Endothelial cell of umbilical vein (primary cell): ENCODE measurements around the gene FAM72D.
"Not testable (repeated sequence)": the region's sequence is repeated elsewhere in the genome, so short reads cannot be mapped to it uniquely, and the experiment has no call there.

Experiments used
- MAX ChIP-seq: IDR thresholded peaks from 2 replicates; pipeline ENCODE4 v1.6.1; 2011; ENCODE audit not compliant: insufficient read depth, insufficient read length
- POLR2A ChIP-seq: IDR thresholded peaks from 2 replicates; pipeline ENCODE4 v1.6.1; 2012; ENCODE audit warnings: low read depth, mild to moderate bottlenecking, control low read depth, low read length
- TF ChIP-seq, protein P1 (sequence below), 2 donors: IDR thresholded peaks; 1 replicate in 1 of 2; 2 replicates in 1 of 2; pipeline ENCODE4 v1.5.1; 2011; ENCODE audit warnings: low read length in 2 of 2, mild to moderate bottlenecking in 2 of 2, moderate library complexity in 2 of 2, control low read depth in 1 of 2, inconsistent platforms in 1 of 2, low read depth in 1 of 2; ENCODE audit not compliant: insufficient read depth in 1 of 2; ENCODE audit errors: extremely low read depth in 1 of 2

- not testable (repeated sequence) for TF ChIP-seq POLR2A, MAX
- TF ChIP-seq, protein P1, sequence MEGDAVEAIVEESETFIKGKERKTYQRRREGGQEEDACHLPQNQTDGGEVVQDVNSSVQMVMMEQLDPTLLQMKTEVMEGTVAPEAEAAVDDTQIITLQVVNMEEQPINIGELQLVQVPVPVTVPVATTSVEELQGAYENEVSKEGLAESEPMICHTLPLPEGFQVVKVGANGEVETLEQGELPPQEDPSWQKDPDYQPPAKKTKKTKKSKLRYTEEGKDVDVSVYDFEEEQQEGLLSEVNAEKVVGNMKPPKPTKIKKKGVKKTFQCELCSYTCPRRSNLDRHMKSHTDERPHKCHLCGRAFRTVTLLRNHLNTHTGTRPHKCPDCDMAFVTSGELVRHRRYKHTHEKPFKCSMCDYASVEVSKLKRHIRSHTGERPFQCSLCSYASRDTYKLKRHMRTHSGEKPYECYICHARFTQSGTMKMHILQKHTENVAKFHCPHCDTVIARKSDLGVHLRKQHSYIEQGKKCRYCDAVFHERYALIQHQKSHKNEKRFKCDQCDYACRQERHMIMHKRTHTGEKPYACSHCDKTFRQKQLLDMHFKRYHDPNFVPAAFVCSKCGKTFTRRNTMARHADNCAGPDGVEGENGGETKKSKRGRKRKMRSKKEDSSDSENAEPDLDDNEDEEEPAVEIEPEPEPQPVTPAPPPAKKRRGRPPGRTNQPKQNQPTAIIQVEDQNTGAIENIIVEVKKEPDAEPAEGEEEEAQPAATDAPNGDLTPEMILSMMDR (IDR thresholded peaks at IDR 0.05; ENCODE audit: extremely low read depth in 1 of 2, insufficient read depth in 1 of 2, low read depth in 1 of 2, low read length in 2 of 2) = not testable (repeated sequence)
These were observed 28.3 kb downstream of the FAM72D start for GRCh38 chr1:145123992-145124641.
